ENCODE measurements around the gene RBBP5.

GRCh38 chr1:205074513-205074912 is 47.3 kb downstream of the RBBP5 start:
- TF ChIP-seq CTCF (IDR thresholded peaks at IDR 0.05) (no peak), EP300 (IDR thresholded peaks at IDR 0.05) (no peak), POLR2A (IDR thresholded peaks at IDR 0.05; ENCODE audit: low read depth) (no peak)

Measured in esophagus muscularis mucosa (tissue), 4 donors.